H1 (cell line): ENCODE data around the gene SLC66A2. TPM values are rescaled to one million over a fixed set of nuclear protein-coding genes. Genes with fewer than 3 reads are reported as not detected.

Source experiments
- BACH1 ChIP-seq: IDR thresholded peaks from 2 replicates; pipeline ENCODE4 v1.6.1; 2012; ENCODE audit warnings: low read length, improper control_type of control experiment
- EP300 ChIP-seq, 2 experiments: IDR thresholded peaks; 1 replicate in 1 of 2; 2 replicates in 1 of 2; pipeline ENCODE4 v1.6.1; 2011 to 2012; ENCODE audit warnings: low read depth in 2 of 2, low read length in 2 of 2, mild to moderate bottlenecking in 2 of 2, borderline replicate concordance in 1 of 2, inconsistent platforms in 1 of 2, moderate library complexity in 1 of 2
- EZH2 ChIP-seq: fragments of 200-600 bp; sonication (generic); IDR thresholded peaks from 2 replicates; pipeline ENCODE4 v1.7.1; 2012; ENCODE audit warnings: low read depth, mild to moderate bottlenecking, moderate library complexity, low read length, inconsistent platforms; ENCODE audit not compliant: severe bottlenecking
- ZNF274 ChIP-seq: IDR thresholded peaks from 2 replicates; pipeline ENCODE4 v1.7.0; 2012; ENCODE audit warnings: low read length, borderline replicate concordance; ENCODE audit errors: extremely low read depth
- polyA plus RNA-seq, 7 experiments: library from polyadenylated mRNA; depleted of rRNA in 3 of 7; stranded (reverse) in 5 of 7; unstranded in 2 of 7; fragments of >200 nt in 5 of 7; fragments of 200-250 nt in 2 of 7; gene quantifications; 1 replicate in 5 of 7; 2 replicates in 1 of 7; 4 replicates in 1 of 7; pipeline versions ENCODE4 v1.2.1 to v1.2.3, GENCODE V29; 2011 to 2013; ENCODE audit warnings: missing spikeins in 2 of 7, mixed read lengths in 2 of 7
- total RNA-seq: library from RNA; stranded (reverse); fragmentation: NEBNext Ultra II Directional; extraction: Animal tissue kit (Norgen Biotek cat#: 25700); gene quantifications from 2 replicates; pipeline ENCODE4 v1.2.1, GENCODE V29; 2021
- TF ChIP-seq, protein P1 (sequence below): IDR thresholded peaks from 2 replicates; pipeline ENCODE4 v1.6.1; 2011; ENCODE audit warnings: low read length, improper control_type of control experiment
- TF ChIP-seq, protein P2 (sequence below): IDR thresholded peaks from 2 replicates; pipeline ENCODE4 v1.6.1; 2012; ENCODE audit warnings: inconsistent platforms

Gene SLC66A2
- total and polyA plus RNA-seq, 2 of the 8 experiments (the other 6 are each of a cell fraction or from before 2014, with no cell fraction given) = 15.0 to 18.9 TPM

DNA sequence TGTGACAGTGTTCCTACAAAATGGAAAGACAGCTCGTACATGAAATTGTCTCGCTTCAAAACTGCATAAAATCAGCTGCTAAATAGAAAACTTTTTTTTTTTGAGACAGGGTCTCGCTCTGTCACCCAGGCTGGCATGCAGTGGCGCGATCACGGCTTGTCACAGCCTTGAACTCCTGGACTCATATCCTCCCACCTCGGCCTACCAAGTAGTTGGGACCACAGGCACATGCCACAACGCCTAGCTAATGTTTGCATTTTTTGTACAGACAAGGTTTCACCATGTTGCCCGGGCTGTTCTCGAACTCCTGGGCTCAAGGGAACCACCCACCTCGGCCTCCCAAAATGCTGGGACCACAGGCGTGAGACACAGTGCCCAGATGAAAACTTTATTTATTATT, 33.7 kb upstream of the SLC66A2 start (continued):
- TF ChIP-seq EP300 (IDR thresholded peaks at IDR 0.05; ENCODE audit: borderline replicate concordance in 1 of 2, low read depth in 2 of 2, low read length in 2 of 2) (no peak), BACH1 (no peak), ZNF274 (no peak), EZH2 (no peak)
- TF ChIP-seq, protein P1, sequence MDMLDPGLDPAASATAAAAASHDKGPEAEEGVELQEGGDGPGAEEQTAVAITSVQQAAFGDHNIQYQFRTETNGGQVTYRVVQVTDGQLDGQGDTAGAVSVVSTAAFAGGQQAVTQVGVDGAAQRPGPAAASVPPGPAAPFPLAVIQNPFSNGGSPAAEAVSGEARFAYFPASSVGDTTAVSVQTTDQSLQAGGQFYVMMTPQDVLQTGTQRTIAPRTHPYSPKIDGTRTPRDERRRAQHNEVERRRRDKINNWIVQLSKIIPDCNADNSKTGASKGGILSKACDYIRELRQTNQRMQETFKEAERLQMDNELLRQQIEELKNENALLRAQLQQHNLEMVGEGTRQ = no peak
- TF ChIP-seq, protein P2, sequence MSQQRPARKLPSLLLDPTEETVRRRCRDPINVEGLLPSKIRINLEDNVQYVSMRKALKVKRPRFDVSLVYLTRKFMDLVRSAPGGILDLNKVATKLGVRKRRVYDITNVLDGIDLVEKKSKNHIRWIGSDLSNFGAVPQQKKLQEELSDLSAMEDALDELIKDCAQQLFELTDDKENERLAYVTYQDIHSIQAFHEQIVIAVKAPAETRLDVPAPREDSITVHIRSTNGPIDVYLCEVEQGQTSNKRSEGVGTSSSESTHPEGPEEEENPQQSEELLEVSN = no peak
